Measurements from ENCODE around the gene PIP5K1C. TPM values are rescaled to one million over a fixed set of nuclear protein-coding genes. Genes with fewer than 3 reads are reported as not detected.

Gene PIP5K1C
- total RNA-seq, 1 experiment from 2014 or later, result 13.3 TPM

GRCh38 chr19:3618811-3619630 is 81.2 kb downstream of the PIP5K1C start:
- POLR2A ChIA-PET, result no interaction called here
- no TSS peak for BruUV-seq (replicated peaks)
- Mint-ChIP-seq H3K9me3 (ENCODE audit: unreplicated experiment) (no peaks in the 10 kb centered on the region), H3K27me3 (ENCODE audit: insufficient read depth, unreplicated experiment) (no peaks in the 10 kb centered on the region), H3K4me3 (ENCODE audit: unreplicated experiment) (no peak overlapping the region), H3K4me1 (ENCODE audit: insufficient read depth, unreplicated experiment) (peaks cover under 1% of the 10 kb centered on the region), H3K36me3 (ENCODE audit: insufficient read depth, unreplicated experiment) (peaks cover 23% of the 10 kb centered on the region), H3K27ac (ENCODE audit: low read depth, unreplicated experiment) (no peak overlapping the region)
- TF ChIP-seq CTCF (IDR thresholded peaks at IDR 0.05; ENCODE audit: unreplicated experiment), result no peak
- CTCF ChIA-PET, result interaction anchor here (0.6 to 1.4 kb wide), 8 partner anchors 26 to 363 kb away, joined by 3 to 8 read pairs (median 3); no protein-coding TSS in a partner anchor
- no peak for DNase-seq (ENCODE audit: unreplicated experiment)
- intact Hi-C loops (cut with micrococcal nuclease), result loop anchor here (1.0 kb wide), 1 partner anchor 74 kb away; no protein-coding TSS in a partner anchor

GRCh38 chr19:3618144-3618810 is 82.0 kb downstream of the PIP5K1C start:
- H3K27me3 Mint-ChIP-seq (ENCODE audit: insufficient read depth, unreplicated experiment), result no peaks in the 10 kb centered on the region
- ChIA-PET POLR2A (no interaction called here), CTCF (interaction anchor here (0.6 to 1.2 kb wide), 5 partner anchors 25 to 79 kb away, joined by 3 to 8 read pairs (median 3); no protein-coding TSS in a partner anchor)
- peak; percentile 85 for TF ChIP-seq CTCF (IDR thresholded peaks at IDR 0.05; ENCODE audit: unreplicated experiment)
- no peaks in the 10 kb centered on the region for H3K4me1 Mint-ChIP-seq (ENCODE audit: insufficient read depth, unreplicated experiment)
- intact Hi-C loops (cut with micrococcal nuclease), result loop anchor here (1.0 kb wide), 1 partner anchor 73 kb away; no protein-coding TSS in a partner anchor
- no TSS peak for BruUV-seq (replicated peaks)
- peaks cover 25% of the 10 kb centered on the region for H3K36me3 Mint-ChIP-seq (ENCODE audit: insufficient read depth, unreplicated experiment)
- H3K4me3 Mint-ChIP-seq (ENCODE audit: unreplicated experiment), result no peak overlapping the region
- no peaks in the 10 kb centered on the region for H3K9me3 Mint-ChIP-seq (ENCODE audit: unreplicated experiment)
- peak; percentile 49 for DNase-seq (ENCODE audit: unreplicated experiment)
- no peak overlapping the region for H3K27ac Mint-ChIP-seq (ENCODE audit: low read depth, unreplicated experiment)

- no peaks in the 10 kb centered on the region for H3K9me3 Mint-ChIP-seq (ENCODE audit: unreplicated experiment)
- intact Hi-C loops (cut with micrococcal nuclease), result no loop called here
- TF ChIP-seq CTCF (IDR thresholded peaks at IDR 0.05; ENCODE audit: unreplicated experiment), result no peak
- no peak for DNase-seq (ENCODE audit: unreplicated experiment)
- POLR2A ChIA-PET, result no interaction called here
- CTCF ChIA-PET, result interaction anchor here (0.6 to 1.2 kb wide), 2 partner anchors 18 to 38 kb away, joined by 3 read pairs; no protein-coding TSS in a partner anchor
- H3K4me1 Mint-ChIP-seq (ENCODE audit: insufficient read depth, unreplicated experiment), result no peaks in the 10 kb centered on the region
- no peak overlapping the region for H3K4me3 Mint-ChIP-seq (ENCODE audit: unreplicated experiment)
- no peak overlapping the region for H3K27ac Mint-ChIP-seq (ENCODE audit: low read depth, unreplicated experiment)
- no TSS peak for BruUV-seq (replicated peaks)
- no peaks in the 10 kb centered on the region for H3K27me3 Mint-ChIP-seq (ENCODE audit: insufficient read depth, unreplicated experiment)
- peaks cover 19% of the 10 kb centered on the region for H3K36me3 Mint-ChIP-seq (ENCODE audit: insufficient read depth, unreplicated experiment)
These were observed 82.8 kb downstream of the PIP5K1C start for GRCh38 chr19:3617463-3617862.

- DNase-seq (ENCODE audit: unreplicated experiment), result no peak
- Mint-ChIP-seq H3K9me3 (ENCODE audit: unreplicated experiment) (no peaks in the 10 kb centered on the region), H3K27me3 (ENCODE audit: insufficient read depth, unreplicated experiment) (no peaks in the 10 kb centered on the region), H3K4me1 (ENCODE audit: insufficient read depth, unreplicated experiment) (no peaks in the 10 kb centered on the region), H3K4me3 (ENCODE audit: unreplicated experiment) (no peak overlapping the region), H3K27ac (ENCODE audit: low read depth, unreplicated experiment) (no peak overlapping the region), H3K36me3 (ENCODE audit: insufficient read depth, unreplicated experiment) (peaks cover 12% of the 10 kb centered on the region)
- no peak for TF ChIP-seq CTCF (IDR thresholded peaks at IDR 0.05; ENCODE audit: unreplicated experiment)
- CTCF ChIA-PET, result no interaction called here
- POLR2A ChIA-PET, result interaction anchor here (0.9 kb wide), 1 partner anchor 25 kb away, joined by 3 read pairs; no protein-coding TSS in a partner anchor
- BruUV-seq (replicated peaks), result no TSS peak
- intact Hi-C loops (cut with micrococcal nuclease), result no loop called here
These were observed 84.6 kb downstream of the PIP5K1C start for GRCh38 chr19:3615524-3616135.

Measured in MCF 10A (cell line).